SK-N-DZ (cell line): ENCODE data around the gene NAA50.

ENCODE experiments used
- DNase-seq: peaks from one replicate; pipeline ENCODE4 v3.0.0-alpha.2; 2015; ENCODE audit warnings: low spot score

The NAA50 gene

GRCh38 chr3:113743006-113743630 is 2.9 kb downstream of the NAA50 start:
- DNase-seq, result no peak

- DNase-seq, result no peak
Measured at GRCh38 chr3:113741620-113742019, 4.4 kb downstream of the NAA50 start.

- DNase-seq, result no peak
Measured at GRCh38 chr3:113741086-113741485, 5.0 kb downstream of the NAA50 start.

DNA sequence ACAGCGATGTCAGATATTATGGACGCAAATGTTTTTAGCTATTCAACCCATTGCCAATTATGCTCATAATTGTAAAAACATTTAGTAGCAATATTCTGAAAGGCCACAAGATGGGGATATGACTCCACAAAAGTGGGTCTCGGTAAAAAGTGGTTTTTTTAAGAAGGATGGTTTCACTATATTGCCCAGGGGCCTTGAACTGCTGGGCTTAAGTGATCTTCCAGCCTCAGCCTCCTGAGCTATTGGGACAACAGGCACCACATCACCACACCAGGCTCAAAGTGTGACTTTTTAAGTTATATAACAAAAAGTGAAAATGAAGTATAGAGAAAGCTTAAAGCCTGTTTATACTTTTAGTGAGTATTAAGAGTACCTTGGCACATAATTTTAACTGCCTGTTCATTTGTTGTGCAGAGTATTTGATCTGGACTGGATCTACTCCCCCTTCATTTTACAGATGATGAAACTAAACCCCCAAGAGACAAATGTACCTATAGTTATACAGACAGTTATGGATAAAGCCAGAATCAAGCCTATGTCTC is 9.4 kb downstream of the NAA50 start:
- peak; percentile 55 for DNase-seq

- no peak for DNase-seq
Measured at GRCh38 chr3:113731694-113732093, 14.4 kb downstream of the NAA50 start.

- no peak for DNase-seq
Measured at GRCh38 chr3:113730550-113730949, 15.5 kb downstream of the NAA50 start.

GRCh38 chr3:113728661-113729060 is 17.4 kb downstream of the NAA50 start:
- DNase-seq, result no peak

- no peak for DNase-seq
Measured at GRCh38 chr3:113721636-113722035, 24.4 kb downstream of the NAA50 start.

DNA sequence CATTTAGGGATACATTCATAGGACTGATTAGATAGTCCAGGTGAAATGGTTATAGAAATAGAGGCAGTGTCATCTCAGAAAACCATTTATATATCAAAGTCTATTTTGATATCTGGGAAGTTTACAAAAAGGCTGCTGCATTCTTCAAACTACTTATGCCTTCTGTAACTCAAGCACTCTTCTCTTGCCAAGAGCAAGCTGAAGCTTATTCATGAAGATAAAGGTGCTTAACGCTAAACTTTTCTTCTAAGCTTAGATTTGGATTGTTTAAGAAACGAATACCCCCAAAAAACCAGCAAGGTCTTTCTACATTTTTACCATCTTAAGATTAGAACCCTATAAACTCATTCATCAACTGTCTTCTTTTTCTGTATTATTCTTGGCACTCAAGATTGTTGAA is 26.3 kb downstream of the NAA50 start:
- DNase-seq, result no peak

DNA sequence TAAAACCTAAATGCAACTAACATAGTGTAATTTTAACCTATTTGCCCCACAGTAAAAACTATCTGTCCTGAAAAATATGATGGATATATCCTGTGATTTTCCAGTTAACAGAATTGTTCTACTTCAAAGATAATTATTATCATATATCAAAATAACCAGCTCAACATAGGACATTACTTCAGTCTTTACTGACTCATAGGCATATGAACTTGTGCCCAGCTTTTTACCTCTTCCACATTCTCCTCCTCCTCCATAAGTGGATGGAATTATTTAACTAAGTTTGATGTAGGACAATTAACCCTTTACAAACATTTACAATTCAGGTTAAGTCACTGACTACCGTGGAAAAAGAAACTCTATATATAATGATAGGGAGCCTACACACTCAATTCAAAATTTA is 26.8 kb downstream of the NAA50 start:
- DNase-seq, result no peak

- DNase-seq, result no peak
Measured at GRCh38 chr3:113717818-113718217, 28.2 kb downstream of the NAA50 start.

DNA sequence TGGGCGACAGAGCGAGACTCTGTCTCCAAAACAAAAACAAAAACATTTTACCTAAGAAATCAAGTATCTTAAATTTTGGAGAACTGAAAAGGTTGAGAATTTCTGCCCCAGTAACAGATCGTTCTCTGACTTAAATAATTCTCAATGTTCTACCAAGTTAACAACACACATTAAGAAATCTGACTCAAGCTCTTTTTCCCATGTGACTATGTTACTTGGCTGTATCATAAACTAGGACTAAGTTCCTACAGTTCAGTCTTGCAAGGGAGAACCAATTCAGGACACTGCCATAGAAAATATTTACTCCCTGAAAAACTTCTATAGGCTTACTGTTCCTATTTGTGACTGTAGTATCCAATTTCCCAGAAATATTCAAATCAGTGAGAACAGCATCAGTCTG is 28.7 kb downstream of the NAA50 start:
- DNase-seq, result no peak

DNA sequence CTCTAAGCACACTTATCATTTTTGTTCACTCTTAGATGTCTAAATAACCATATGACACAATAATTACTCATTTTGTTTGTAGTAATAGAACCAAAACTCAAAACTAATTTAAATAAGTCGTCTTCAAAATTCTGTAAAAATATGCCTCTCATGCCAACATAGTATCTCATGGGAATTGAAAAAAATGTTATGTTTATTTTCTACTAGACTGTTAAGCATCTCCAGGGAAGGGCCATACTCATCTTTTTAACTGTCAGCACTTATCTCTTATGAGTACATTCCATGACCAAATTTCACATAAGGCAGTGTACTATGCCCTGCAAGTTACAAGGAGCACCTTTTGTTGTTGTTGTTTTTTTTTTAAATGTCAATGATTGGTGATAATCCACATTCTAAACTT is 31.3 kb downstream of the NAA50 start:
- no peak for DNase-seq

GRCh38 chr3:113712129-113712528 is 33.9 kb downstream of the NAA50 start:
- no peak for DNase-seq

DNA sequence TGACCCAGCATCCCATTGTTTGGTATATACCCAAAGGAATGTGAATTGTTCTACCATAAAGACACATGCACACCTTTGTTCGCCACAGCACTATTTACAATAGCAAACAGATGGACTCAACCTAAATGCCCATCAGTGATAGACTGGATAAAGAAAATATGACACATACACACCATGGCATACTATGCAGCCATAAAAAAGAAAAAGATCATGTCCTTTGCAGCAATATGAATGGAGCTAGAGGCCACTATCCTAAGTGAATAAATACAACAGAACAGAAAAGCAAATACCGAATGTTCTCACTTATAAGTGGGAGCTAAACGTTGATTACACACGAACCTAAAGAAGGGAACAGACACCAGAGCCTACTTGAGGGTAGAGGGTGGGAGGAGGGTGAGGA is 38.2 kb downstream of the NAA50 start:
- DNase-seq, result no peak

DNA sequence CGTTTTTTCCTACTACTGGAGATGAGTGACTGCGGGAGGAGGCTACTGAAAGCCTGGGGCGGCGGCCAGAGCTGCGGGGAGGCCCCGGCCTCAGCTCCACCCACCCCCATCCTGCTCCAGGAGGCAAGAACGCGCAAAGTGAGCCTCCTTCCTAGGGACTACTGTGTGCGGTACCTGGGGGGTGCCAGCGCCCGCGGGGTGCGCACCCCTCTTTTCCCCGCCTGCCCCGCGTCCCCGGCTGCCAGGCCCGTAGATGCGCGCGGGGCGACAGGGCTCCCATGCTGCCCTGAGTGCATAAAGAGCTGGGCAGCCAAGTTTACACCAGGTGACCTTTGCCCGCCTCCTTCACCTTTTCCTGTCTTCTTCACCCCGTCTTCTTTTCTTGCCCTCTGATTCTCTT is 47.1 kb downstream of the NAA50 start:
- no peak for DNase-seq

DNA sequence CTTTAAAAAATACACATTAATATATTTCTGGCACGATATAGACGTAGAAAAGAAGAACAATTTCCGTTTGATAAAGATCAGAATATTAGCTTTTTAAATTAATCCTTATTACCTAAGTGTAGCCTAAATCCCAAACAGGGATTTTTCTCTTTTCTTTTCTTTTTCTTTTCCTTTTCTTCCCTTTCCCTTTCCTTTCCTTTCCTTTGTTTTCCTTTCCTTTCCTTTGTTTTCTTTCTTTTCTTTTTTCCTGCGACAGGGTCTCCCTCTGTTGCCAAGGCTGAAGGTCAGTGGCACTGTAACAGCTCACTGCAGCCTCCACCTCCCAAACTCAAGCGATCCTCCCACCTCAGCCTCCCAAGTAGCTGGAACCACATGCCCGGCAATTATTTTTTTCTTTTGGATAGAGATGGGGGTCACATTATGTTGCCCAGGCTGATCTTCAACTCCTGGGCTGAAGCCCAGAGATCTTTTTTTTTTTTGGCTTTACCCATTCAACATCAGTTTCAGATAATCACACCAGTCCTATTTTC is 47.8 kb downstream of the NAA50 start:
- DNase-seq, result no peak

GRCh38 chr3:113697500-113698090 is 48.5 kb downstream of the NAA50 start:
- DNase-seq, result no peak

- DNase-seq, result peak; percentile 100
Measured at GRCh38 chr3:113696658-113697499, 49.2 kb downstream of the NAA50 start.

DNA sequence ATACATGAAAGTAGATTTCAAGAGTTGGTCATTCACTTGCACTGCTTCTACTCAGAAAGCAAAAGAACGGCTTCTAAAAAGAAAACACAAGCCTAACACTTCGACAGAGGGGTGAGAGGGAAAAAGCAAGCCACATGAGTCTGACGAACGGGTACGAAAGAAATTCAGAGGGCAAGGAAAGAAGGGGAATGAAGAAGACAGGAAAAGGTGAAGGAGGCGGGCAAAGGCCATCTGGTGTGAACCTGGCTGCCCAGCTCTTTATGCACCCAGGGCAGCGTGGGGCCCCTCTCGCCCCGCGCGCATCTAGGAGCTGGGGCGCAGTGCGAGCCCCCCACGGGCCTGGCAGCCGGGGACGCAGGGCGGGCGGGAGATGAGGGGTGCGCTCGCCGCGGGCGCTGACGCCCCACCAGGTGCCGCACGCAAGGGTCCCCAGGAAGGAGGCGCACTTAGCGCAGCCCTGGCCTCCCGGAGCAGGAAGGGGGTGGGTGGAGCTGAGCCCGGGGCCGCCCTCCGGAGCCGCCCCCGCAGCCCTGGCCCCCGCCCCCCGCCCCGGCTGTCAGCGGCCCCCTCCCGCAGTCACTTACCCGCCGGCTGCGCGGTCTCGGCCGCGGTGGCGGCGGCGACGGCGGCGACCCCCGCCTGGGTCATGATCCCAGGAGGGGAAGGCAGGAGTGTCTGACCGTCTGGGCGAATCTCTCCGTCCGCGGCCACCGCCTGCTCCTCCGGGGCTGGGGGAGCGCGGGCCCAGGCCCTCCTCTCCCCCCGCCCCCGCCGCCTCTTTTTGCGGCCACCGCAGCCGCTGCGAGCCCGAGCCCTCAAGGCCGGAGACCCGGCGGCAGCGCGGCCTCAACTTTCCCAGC is 50.0 kb downstream of the NAA50 start, which contains the start of gene USF3:
Gene USF3, minus strand, starts transcription at position 857 of the 860 bp plus-strand sequence. CDS start 21,764 bp downstream, outside the sequence.
- DNase-seq, result peak; percentile 64

DNA sequence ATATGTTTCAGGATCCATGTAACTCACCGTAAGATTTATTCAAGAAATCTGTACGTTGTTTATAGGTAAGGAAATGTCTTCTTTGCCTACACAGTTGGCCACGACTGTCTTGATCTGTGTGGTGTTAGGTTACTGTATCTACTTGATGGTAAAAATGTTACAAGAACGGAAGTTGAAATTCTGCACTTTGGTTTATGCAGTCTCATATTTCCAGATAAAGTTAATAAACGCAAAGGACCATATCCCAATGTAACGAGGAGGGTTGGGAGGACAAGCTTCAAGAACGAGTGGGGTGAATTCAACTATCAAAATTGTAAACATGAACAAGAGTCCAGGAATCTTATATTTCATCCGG is 50.6 kb downstream of the NAA50 start:
- DNase-seq, result no peak
